ENCODE data around the gene NECTIN4. TPM values are rescaled to one million over a fixed set of nuclear protein-coding genes. Genes with fewer than 3 reads are reported as not detected.
"Not testable (repeated sequence)": the region's sequence is repeated elsewhere in the genome, so short reads cannot be mapped to it uniquely, and the experiment has no call there.

Gene NECTIN4
- total and polyA plus RNA-seq, 9 donors: 0.07 to 4.4 (median 0.21) TPM; not detected in 3

DNA sequence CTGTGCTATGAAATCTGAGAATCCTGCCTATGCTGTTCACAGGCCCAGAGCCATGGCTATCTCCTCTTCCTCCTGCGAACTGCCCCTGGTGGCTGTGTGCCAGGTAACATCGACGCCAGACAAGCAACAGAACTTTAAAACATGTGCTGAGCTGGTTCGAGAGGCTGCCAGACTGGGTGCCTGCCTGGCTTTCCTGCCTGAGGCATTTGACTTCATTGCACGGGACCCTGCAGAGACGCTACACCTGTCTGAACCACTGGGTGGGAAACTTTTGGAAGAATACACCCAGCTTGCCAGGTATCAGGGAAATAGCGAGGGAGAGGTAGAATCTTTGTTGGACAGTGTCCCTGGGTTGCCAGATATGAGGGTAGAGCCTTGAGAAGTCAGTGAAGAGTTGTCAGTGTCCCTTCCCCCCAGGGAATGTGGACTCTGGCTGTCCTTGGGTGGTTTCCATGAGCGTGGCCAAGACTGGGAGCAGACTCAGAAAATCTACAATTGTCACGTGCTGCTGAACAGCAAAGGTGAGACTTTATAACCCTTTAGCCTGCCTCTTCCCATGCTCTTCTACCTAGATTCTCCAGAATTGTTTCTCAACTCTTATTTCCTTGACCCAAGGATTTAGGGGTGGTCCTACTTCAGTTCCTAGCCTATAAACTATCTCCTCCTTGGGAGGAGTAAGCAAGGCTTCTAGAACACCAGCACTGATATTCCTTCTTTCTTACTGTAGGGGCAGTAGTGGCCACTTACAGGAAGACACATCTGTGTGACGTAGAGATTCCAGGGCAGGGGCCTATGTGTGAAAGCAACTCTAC lies 29.9 kb upstream of the NECTIN4 start:
- H3K4me3 ChIP-seq: peak overlapping the region; percentile 87
- peaks cover 23% of the 10 kb centered on the region for H3K4me1 ChIP-seq (ENCODE audit: insufficient read depth)
- H3K27me3 ChIP-seq: no peaks in the 10 kb centered on the region
- H3K27ac ChIP-seq: peak overlapping the region in 1 of 2 donors; percentile 16
- intact Hi-C loops (cut with DNase I): no loop called here
- H3K9me3 ChIP-seq: no peaks in the 10 kb centered on the region
- peak in 3 of 5 donors; percentile 49 to 69 (median 49) for DNase-seq
- H3K36me3 ChIP-seq: no peaks in the 10 kb centered on the region
- TF ChIP-seq POLR2A (IDR thresholded peaks at IDR 0.05): no peak
- TF ChIP-seq, protein P1, sequence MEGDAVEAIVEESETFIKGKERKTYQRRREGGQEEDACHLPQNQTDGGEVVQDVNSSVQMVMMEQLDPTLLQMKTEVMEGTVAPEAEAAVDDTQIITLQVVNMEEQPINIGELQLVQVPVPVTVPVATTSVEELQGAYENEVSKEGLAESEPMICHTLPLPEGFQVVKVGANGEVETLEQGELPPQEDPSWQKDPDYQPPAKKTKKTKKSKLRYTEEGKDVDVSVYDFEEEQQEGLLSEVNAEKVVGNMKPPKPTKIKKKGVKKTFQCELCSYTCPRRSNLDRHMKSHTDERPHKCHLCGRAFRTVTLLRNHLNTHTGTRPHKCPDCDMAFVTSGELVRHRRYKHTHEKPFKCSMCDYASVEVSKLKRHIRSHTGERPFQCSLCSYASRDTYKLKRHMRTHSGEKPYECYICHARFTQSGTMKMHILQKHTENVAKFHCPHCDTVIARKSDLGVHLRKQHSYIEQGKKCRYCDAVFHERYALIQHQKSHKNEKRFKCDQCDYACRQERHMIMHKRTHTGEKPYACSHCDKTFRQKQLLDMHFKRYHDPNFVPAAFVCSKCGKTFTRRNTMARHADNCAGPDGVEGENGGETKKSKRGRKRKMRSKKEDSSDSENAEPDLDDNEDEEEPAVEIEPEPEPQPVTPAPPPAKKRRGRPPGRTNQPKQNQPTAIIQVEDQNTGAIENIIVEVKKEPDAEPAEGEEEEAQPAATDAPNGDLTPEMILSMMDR (IDR thresholded peaks at IDR 0.05): peak in 1 of 3 donors; percentile 11
- WGBS, 3 donors: 17 to 30% (median 23%) methylated on average over 10 of the region's 10 CpGs

DNA sequence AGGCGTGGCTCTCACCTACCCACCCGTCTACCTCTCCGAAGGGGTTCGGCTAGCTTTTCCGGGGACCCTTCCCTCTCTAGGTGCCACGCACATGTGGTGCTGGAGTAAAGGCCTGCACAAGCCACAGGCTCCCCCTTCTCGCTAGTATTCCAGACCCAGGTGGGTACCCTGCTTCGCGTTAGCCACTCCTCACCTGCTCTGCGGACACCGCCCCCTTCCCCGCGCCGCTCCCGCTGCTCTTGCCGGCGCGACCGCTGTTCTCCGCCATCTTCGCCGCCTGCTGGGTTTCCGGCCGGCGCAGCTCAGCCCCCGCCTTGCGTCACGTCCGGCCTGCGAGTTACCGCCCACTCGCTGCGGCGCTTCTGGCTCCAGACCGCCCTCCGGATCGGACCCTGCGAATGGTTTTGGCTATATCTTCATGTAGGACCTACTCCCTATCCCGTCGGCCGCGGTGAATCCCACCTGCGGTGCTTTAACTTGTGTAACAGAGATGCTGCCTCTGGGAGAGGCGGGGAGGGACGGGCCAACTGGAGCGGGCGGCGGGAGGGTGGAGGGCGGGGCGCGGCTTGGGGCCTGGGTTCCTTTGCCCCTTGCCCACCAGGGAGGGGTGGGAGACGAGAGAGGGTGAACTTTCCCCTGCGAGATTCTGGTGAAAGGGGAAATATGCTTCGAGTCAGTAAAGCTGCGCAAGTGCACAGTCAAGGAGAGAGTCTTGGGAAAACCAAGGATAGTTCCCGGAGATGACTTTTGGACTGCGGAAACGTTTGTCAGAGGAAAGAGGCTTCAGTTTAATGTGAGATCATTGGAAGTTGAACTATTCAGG lies 28.6 kb upstream of the NECTIN4 start, which contains the start of the genes NIT1 and PFDN2:
Gene NIT1 (plus strand): TSS at position 347 of the 823 bp plus-strand sequence. CDS start 72 bp downstream, at position 419.
Gene PFDN2 (minus strand): TSS at position 279 of the 823 bp plus-strand sequence. CDS start 11 bp downstream, at position 268.
- H3K9me3 ChIP-seq: no peaks in the 10 kb centered on the region
- H3K27ac ChIP-seq: peak within 1 kb of the TSS; percentile 77 to 82
- TF ChIP-seq, protein P1 (IDR thresholded peaks at IDR 0.05): peak in 1 of 3 donors; percentile 17
- TF ChIP-seq POLR2A (IDR thresholded peaks at IDR 0.05): peak; percentile 94
- TF ChIP-seq EP300 (IDR thresholded peaks at IDR 0.05): peak; percentile 17
- no peaks in the 10 kb centered on the region for H3K36me3 ChIP-seq
- WGBS, 3 donors: 1% methylated on average over 58 of the region's 58 CpGs
- intact Hi-C loops (cut with DNase I): no loop called here
- H3K27me3 ChIP-seq: no peaks in the 10 kb centered on the region
- DNase-seq: peak; percentile 84 to 92 (median 88)
- peaks cover 23% of the 10 kb centered on the region for H3K4me1 ChIP-seq (ENCODE audit: insufficient read depth)
- H3K4me3 ChIP-seq: peak within 1 kb of the TSS; percentile 87

DNA sequence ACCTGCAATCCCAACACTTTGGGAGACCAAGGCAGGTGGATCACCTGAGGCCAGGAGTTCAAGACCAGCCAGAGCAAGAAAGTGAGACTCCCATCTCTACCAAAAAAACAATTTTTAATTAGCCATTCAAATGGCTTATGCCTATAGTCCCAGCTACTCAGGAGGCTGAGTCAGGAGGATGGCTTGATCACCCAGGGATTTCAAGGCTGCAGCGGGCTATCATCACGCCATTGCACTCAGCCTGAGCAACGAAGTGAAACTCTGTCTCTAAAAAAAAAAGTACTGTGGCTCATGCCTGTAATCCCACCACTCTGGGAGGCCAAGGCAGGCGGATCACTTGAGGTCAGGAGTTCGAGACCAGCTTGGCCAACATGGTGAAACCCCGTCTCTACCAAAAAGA lies 26.6 kb upstream of the NECTIN4 start:
- DNase-seq; intact Hi-C loops (cut with DNase I); H3K27me3 ChIP-seq; H3K9me3 ChIP-seq; H3K27ac ChIP-seq; H3K36me3 ChIP-seq; H3K4me3 ChIP-seq: not testable (repeated sequence)
- peaks cover 23% of the 10 kb centered on the region for H3K4me1 ChIP-seq (ENCODE audit: insufficient read depth)
- 83 to 85% (median 83%) methylated on average over 6 of the region's 6 CpGs for WGBS, 3 donors

DNA sequence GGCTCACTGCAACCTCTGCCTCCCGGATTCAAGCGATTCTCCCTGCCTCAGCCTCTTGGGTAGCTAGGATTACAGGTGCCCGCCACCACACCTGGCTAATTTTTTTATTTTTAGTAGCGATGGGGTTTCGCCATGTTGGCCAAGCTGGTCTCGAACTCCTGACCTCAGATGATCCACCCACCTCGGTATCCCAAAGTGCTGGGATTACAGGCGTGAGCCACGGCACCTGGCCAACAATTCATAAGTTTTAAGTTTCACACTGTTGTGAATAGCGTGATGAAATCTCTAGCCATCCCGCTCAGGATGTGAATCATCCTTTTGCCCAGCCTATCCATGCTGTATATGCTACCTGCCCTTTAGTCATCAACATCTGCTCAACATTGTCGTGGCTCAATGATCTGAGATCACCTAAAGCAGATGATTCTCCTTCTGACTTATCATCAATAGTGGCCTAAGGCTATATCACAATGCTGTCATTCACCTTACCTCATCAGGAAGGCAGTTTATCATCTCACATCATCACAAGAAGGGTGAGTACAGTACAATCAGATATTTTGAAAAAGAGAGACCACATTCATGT lies 25.9 kb upstream of the NECTIN4 start:
- intact Hi-C loops (cut with DNase I): no loop called here
- H3K4me3 ChIP-seq: no peak overlapping the region
- TF ChIP-seq POLR2A (IDR thresholded peaks at IDR 0.05) (no peak), EP300 (IDR thresholded peaks at IDR 0.05) (no peak)
- TF ChIP-seq, protein P1 (IDR thresholded peaks at IDR 0.05): no peak
- H3K4me1 ChIP-seq (ENCODE audit: insufficient read depth): peaks cover 23% of the 10 kb centered on the region
- H3K36me3 ChIP-seq: no peaks in the 10 kb centered on the region
- H3K27ac ChIP-seq: no peak overlapping the region
- DNase-seq: no peak
- no peaks in the 10 kb centered on the region for H3K27me3 ChIP-seq
- WGBS, 3 donors: 93 to 95% (median 93%) methylated on average over 12 of the region's 12 CpGs
- no peaks in the 10 kb centered on the region for H3K9me3 ChIP-seq
